ENCODE data around the gene METTL16. TPM values are rescaled to one million over a fixed set of nuclear protein-coding genes. Genes with fewer than 3 reads are reported as not detected.
A peak's percentile ranks its signal among the peaks of the same experiment; 100 is the strongest.

METTL16 gene
- total and polyA plus RNA-seq, 2 experiments from 2014 or later, result 40.1 to 80.8 TPM

DNA sequence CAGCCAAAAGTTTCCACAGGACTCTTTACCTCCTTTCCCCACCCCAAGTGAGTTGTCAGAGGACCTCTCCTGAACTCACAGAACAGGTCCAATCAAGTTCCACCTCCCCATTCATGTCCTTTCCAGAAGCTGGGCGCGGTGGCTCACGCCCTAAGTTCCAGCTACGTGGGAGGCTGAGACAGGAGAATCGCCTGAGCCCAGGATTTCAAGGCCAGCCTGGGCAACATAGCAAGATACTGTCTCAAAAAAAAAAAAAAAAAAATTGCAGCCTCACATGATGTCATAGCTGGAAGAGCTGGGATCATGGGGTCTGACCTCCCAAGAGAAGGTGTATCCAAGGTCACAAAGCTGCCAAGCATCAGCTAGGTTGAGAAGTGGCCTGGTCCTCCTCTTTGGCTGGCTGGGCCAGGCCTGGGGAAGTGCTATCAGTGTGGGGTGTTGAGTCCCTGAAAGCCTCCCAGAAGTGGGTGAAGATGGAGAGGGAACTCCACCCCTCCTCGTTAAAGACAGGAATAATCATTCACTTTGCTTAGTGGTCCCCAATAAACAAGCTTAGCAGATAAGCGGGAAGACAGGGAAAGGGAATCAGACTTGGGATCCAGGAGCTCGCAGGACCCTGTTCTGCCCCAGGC is 105.3 kb downstream of the METTL16 start (continued):
- no peak for TF ChIP-seq EZH2phosphoT487 (IDR thresholded peaks at IDR 0.05; ENCODE audit: unreplicated experiment)
- TF ChIP-seq, protein P1, sequence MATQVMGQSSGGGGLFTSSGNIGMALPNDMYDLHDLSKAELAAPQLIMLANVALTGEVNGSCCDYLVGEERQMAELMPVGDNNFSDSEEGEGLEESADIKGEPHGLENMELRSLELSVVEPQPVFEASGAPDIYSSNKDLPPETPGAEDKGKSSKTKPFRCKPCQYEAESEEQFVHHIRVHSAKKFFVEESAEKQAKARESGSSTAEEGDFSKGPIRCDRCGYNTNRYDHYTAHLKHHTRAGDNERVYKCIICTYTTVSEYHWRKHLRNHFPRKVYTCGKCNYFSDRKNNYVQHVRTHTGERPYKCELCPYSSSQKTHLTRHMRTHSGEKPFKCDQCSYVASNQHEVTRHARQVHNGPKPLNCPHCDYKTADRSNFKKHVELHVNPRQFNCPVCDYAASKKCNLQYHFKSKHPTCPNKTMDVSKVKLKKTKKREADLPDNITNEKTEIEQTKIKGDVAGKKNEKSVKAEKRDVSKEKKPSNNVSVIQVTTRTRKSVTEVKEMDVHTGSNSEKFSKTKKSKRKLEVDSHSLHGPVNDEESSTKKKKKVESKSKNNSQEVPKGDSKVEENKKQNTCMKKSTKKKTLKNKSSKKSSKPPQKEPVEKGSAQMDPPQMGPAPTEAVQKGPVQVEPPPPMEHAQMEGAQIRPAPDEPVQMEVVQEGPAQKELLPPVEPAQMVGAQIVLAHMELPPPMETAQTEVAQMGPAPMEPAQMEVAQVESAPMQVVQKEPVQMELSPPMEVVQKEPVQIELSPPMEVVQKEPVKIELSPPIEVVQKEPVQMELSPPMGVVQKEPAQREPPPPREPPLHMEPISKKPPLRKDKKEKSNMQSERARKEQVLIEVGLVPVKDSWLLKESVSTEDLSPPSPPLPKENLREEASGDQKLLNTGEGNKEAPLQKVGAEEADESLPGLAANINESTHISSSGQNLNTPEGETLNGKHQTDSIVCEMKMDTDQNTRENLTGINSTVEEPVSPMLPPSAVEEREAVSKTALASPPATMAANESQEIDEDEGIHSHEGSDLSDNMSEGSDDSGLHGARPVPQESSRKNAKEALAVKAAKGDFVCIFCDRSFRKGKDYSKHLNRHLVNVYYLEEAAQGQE (IDR thresholded peaks at IDR 0.05; ENCODE audit: unreplicated experiment), result no peak
- TF ChIP-seq EZH2 (IDR thresholded peaks at IDR 0.05; ENCODE audit: low read depth, unreplicated experiment), result no peak

DNA sequence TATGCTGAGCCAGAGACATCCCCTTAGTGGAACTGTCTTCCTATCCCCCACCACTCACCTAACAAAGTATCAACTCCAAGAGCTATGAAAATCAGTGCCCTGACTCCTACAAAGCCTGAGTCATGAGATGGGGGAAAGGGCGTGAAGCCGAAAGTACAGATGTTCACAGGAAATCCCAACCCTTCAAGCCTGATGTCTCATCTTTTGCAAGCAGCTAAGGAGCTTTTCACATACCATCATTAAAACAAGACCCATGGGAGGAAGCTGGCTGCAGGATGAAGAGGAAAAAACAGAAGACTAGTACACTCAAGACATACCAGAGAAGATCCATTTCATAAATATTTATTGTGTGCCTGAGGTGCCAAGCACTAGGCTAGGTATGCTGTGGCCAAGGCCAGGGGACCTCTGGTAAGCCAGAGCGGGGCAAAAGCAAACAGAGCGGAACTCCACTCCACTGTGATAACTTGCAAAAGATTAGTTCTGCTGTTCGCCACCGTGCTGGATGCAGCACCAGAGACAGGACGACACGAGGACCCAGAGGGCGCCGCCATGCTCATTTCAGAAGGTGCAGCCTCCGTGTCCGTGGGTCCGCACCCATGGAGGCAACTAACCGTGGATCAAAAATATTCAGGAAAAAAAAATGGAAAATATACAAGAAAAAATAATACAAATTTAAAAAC is 106.3 kb downstream of the METTL16 start:
- no peaks in the 10 kb centered on the region for H3K36me3 ChIP-seq (ENCODE audit: insufficient read depth)
- no peaks in the 10 kb centered on the region for H3K27me3 ChIP-seq (ENCODE audit: insufficient read depth)
- DNase-seq (ENCODE audit: low spot score) (no peak), ATAC-seq (no peak)
- Mint-ChIP-seq H3K4me3 (no peak overlapping the region), H3K4me1 (peaks cover 7% of the 10 kb centered on the region; the same call in 2 of the 3 replicates), H3K27me3 (ENCODE audit: insufficient read depth, low read depth, poor library complexity) (peaks cover 11% of the 10 kb centered on the region), H3K36me3 (ENCODE audit: low read depth) (no peaks in the 10 kb centered on the region; the same call in 2 of the 3 replicates), H3K9me3 (0 out of 3 replicates have a peak, but pooled peaks cover 2% of the 10 kb centered on the region), H3K27ac (no peak overlapping the region)
- peaks cover 6% of the 10 kb centered on the region for H3K4me1 ChIP-seq (ENCODE audit: insufficient read depth)
- H4K20me1 ChIP-seq (replicated peaks; ENCODE audit: insufficient read depth), result no peaks in the 10 kb centered on the region; the same call in 1 of the 2 replicates
- H3K4me3 ChIP-seq, result no peak overlapping the region
- no peak overlapping the region for H2AFZ ChIP-seq
- H3F3A ChIP-seq (replicated peaks; ENCODE audit: low read depth), result peaks cover 6% of the 10 kb centered on the region; the same call in 1 of the 2 replicates
- H3K4me2 ChIP-seq, result no peak overlapping the region
- TF ChIP-seq JUNB (IDR thresholded peaks at IDR 0.05; ENCODE audit: unreplicated experiment) (no peak), ZNF114 (CRISPR knock-in tag; IDR thresholded peaks at IDR 0.05) (no peak), CREB1 (CRISPR knock-in tag; IDR thresholded peaks at IDR 0.05; ENCODE audit: low read depth) (no peak), POLR2AphosphoS5 (IDR thresholded peaks at IDR 0.05; ENCODE audit: low read depth) (no peak)
- no peaks in the 10 kb centered on the region for H3K9me2 ChIP-seq (ENCODE audit: insufficient read depth)
- no peak overlapping the region for H3K27ac ChIP-seq (ENCODE audit: low read depth)
- H3K79me2 ChIP-seq (replicated peaks; ENCODE audit: insufficient read depth), result no peaks in the 10 kb centered on the region

DNA sequence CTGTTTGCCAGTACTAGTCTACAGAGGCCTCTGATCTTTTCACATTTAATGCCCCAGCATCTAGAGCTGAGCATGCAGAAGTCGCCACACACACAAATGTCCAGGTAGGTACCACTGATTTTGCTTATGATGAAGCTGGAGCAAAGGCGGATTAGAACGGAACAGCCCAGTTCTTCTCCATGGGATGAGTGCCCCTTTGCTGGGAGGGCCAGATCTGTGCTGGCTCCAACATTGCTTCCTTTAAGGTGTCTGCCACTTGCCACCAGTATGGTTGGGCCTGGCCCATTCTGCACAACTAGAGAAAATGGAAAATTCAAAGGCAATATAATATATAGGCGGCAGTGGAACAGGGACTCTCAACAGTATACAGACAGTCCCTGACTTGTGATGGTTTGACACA is 108.6 kb downstream of the METTL16 start:
- Histone ChIP-seq H2AFZ (no peak overlapping the region), H3K4me1 (ENCODE audit: insufficient read depth) (peaks cover 12% of the 10 kb centered on the region), H3K4me2 (peak overlapping the region; percentile 93; the same call in 1 of the 2 replicates), H3K27me3 (ENCODE audit: insufficient read depth) (no peaks in the 10 kb centered on the region), H3K36me3 (ENCODE audit: insufficient read depth) (no peaks in the 10 kb centered on the region), H3K79me2 (replicated peaks; ENCODE audit: insufficient read depth) (peaks cover 9% of the 10 kb centered on the region), H4K20me1 (replicated peaks; ENCODE audit: insufficient read depth) (no peaks in the 10 kb centered on the region; the same call in 1 of the 2 replicates), H3K4me3 (peak overlapping the region; percentile 83; the same call in 1 of the 2 replicates), H3K27ac (ENCODE audit: low read depth) (no peak overlapping the region), H3F3A (replicated peaks; ENCODE audit: low read depth) (peaks cover 12% of the 10 kb centered on the region), H3K9me2 (ENCODE audit: insufficient read depth) (no peaks in the 10 kb centered on the region)
- Mint-ChIP-seq H3K36me3 (ENCODE audit: low read depth) (no peaks in the 10 kb centered on the region), H3K27ac (no peak overlapping the region), H3K4me1 (peaks cover 14% of the 10 kb centered on the region), H3K9me3 (0 out of 3 replicates have a peak, but pooled peaks cover 2% of the 10 kb centered on the region), H3K27me3 (ENCODE audit: insufficient read depth, low read depth, poor library complexity) (peaks cover 21% of the 10 kb centered on the region), H3K4me3 (peak overlapping the region; percentile 80)
- no peak for ATAC-seq
- DNase-seq (ENCODE audit: low spot score), result no peak
- TF ChIP-seq EZH2 (IDR thresholded peaks at IDR 0.05; ENCODE audit: low read depth, unreplicated experiment), result no peak
- no peak for TF ChIP-seq JUNB (IDR thresholded peaks at IDR 0.05; ENCODE audit: unreplicated experiment)
- TF ChIP-seq CREB1 (CRISPR knock-in tag; IDR thresholded peaks at IDR 0.05; ENCODE audit: low read depth), result no peak
- TF ChIP-seq, protein P2, sequence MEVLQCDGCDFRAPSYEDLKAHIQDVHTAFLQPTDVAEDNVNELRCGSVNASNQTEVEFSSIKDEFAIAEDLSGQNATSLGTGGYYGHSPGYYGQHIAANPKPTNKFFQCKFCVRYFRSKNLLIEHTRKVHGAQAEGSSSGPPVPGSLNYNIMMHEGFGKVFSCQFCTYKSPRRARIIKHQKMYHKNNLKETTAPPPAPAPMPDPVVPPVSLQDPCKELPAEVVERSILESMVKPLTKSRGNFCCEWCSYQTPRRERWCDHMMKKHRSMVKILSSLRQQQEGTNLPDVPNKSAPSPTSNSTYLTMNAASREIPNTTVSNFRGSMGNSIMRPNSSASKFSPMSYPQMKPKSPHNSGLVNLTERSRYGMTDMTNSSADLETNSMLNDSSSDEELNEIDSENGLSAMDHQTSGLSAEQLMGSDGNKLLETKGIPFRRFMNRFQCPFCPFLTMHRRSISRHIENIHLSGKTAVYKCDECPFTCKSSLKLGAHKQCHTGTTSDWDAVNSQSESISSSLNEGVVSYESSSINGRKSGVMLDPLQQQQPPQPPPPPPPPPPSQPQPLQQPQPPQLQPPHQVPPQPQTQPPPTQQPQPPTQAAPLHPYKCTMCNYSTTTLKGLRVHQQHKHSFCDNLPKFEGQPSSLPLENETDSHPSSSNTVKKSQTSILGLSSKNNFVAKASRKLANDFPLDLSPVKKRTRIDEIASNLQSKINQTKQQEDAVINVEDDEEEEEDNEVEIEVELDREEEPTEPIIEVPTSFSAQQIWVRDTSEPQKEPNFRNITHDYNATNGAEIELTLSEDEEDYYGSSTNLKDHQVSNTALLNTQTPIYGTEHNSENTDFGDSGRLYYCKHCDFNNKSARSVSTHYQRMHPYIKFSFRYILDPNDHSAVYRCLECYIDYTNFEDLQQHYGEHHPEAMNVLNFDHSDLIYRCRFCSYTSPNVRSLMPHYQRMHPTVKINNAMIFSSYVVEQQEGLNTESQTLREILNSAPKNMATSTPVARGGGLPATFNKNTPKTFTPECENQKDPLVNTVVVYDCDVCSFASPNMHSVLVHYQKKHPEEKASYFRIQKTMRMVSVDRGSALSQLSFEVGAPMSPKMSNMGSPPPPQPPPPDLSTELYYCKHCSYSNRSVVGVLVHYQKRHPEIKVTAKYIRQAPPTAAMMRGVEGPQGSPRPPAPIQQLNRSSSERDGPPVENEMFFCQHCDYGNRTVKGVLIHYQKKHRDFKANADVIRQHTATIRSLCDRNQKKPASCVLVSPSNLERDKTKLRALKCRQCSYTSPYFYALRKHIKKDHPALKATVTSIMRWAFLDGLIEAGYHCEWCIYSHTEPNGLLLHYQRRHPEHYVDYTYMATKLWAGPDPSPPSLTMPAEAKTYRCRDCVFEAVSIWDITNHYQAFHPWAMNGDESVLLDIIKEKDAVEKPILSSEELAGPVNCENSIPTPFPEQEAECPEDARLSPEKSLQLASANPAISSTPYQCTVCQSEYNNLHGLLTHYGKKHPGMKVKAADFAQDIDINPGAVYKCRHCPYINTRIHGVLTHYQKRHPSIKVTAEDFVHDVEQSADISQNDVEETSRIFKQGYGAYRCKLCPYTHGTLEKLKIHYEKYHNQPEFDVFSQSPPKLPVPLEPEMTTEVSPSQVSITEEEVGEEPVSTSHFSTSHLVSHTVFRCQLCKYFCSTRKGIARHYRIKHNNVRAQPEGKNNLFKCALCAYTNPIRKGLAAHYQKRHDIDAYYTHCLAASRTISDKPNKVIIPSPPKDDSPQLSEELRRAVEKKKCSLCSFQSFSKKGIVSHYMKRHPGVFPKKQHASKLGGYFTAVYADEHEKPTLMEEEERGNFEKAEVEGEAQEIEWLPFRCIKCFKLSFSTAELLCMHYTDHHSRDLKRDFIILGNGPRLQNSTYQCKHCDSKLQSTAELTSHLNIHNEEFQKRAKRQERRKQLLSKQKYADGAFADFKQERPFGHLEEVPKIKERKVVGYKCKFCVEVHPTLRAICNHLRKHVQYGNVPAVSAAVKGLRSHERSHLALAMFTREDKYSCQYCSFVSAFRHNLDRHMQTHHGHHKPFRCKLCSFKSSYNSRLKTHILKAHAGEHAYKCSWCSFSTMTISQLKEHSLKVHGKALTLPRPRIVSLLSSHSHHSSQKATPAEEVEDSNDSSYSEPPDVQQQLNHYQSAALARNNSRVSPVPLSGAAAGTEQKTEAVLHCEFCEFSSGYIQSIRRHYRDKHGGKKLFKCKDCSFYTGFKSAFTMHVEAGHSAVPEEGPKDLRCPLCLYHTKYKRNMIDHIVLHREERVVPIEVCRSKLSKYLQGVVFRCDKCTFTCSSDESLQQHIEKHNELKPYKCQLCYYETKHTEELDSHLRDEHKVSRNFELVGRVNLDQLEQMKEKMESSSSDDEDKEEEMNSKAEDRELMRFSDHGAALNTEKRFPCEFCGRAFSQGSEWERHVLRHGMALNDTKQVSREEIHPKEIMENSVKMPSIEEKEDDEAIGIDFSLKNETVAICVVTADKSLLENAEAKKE (CRISPR knock-in tag; IDR thresholded peaks at IDR 0.05), result no peak
- TF ChIP-seq ZNF114 (CRISPR knock-in tag; IDR thresholded peaks at IDR 0.05), result no peak

Data from GM23338 (cell line).